HepG2 (cell line): ENCODE measurements around the gene GLYR1. TPM values are rescaled to one million over a fixed set of nuclear protein-coding genes. Genes with fewer than 3 reads are reported as not detected.

Source experiments
- CENPX ChIP-seq: sonication (generic); formaldehyde crosslinking; IDR thresholded peaks from 2 replicates; pipeline ENCODE4 v1.9.0; 2021; ENCODE audit warnings: mild to moderate bottlenecking, missing genetic modification reagents, moderate library complexity
- CHCHD3 ChIP-seq: sonication (generic); formaldehyde crosslinking; IDR thresholded peaks from 2 replicates; pipeline ENCODE4 v1.8.0; 2022; ENCODE audit warnings: mild to moderate bottlenecking, missing genetic modification reagents, moderate library complexity
- FOSL2 ChIP-seq: sonication (generic); formaldehyde crosslinking; IDR thresholded peaks from 2 replicates; pipeline ENCODE4 v1.4.0; 2020; ENCODE audit warnings: missing genetic modification reagents
- FOXO1 ChIP-seq: sonication (generic); formaldehyde crosslinking; IDR thresholded peaks from 2 replicates; pipeline ENCODE4 v1.4.0; 2020; ENCODE audit warnings: missing genetic modification reagents
- GFI1 ChIP-seq: sonication (generic); formaldehyde crosslinking; IDR thresholded peaks from 2 replicates; pipeline ENCODE4 v1.5.0; 2020; ENCODE audit warnings: missing genetic modification reagents, mild to moderate bottlenecking, borderline replicate concordance
- KAT8 ChIP-seq: IDR thresholded peaks from 2 replicates; pipeline ENCODE4 v1.6.1; 2016; ENCODE audit warnings: missing genetic modification reagents, missing compliant biosample characterization
- NCOA5 ChIP-seq: sonication (generic); formaldehyde crosslinking; IDR thresholded peaks from 2 replicates; pipeline ENCODE4 v1.4.0; 2020; ENCODE audit warnings: missing genetic modification reagents
- SMAD3 ChIP-seq: sonication (generic); formaldehyde crosslinking; IDR thresholded peaks from 2 replicates; pipeline ENCODE4 v1.4.0; 2020; ENCODE audit warnings: missing genetic modification reagents
- XBP1 ChIP-seq: sonication (generic); formaldehyde crosslinking; IDR thresholded peaks from 2 replicates; pipeline ENCODE4 v1.5.0; 2020; ENCODE audit warnings: missing genetic modification reagents
- ZFP62 ChIP-seq: sonication (generic); formaldehyde crosslinking; IDR thresholded peaks from 2 replicates; pipeline ENCODE4 v1.4.0; 2020; ENCODE audit warnings: missing genetic modification reagents
- ZIK1 ChIP-seq: sonication (generic); formaldehyde crosslinking; IDR thresholded peaks from 2 replicates; pipeline ENCODE4 v1.5.0; 2020; ENCODE audit warnings: mild to moderate bottlenecking, low read depth, missing genetic modification reagents, borderline replicate concordance
- ZNF101 ChIP-seq: sonication (generic); formaldehyde crosslinking; IDR thresholded peaks from 2 replicates; pipeline ENCODE4 v1.4.0; 2020; ENCODE audit warnings: mild to moderate bottlenecking, low read depth, missing genetic modification reagents, borderline replicate concordance
- ZNF430 ChIP-seq: sonication (generic); formaldehyde crosslinking; IDR thresholded peaks from 2 replicates; pipeline ENCODE4 v1.9.0; 2021; ENCODE audit warnings: mild to moderate bottlenecking, missing genetic modification reagents
- ZNF644 ChIP-seq: IDR thresholded peaks from 2 replicates; pipeline ENCODE4 v1.6.1; 2016; ENCODE audit warnings: low read depth
- ZNF790 ChIP-seq: sonication (generic); formaldehyde crosslinking; IDR thresholded peaks from 2 replicates; pipeline ENCODE4 v1.8.0; 2022; ENCODE audit warnings: missing genetic modification reagents, mild to moderate bottlenecking, borderline replicate concordance
- ZNF891 ChIP-seq: sonication (generic); formaldehyde crosslinking; IDR thresholded peaks from 2 replicates; pipeline ENCODE4 v1.5.0; 2020; ENCODE audit warnings: mild to moderate bottlenecking, missing genetic modification reagents
- polyA plus RNA-seq, 8 experiments: library from polyadenylated mRNA; depleted of rRNA in 3 of 8; stranded (reverse) in 7 of 8; unstranded in 1 of 8; fragments of >200 nt; fragmentation: Illumina TruSeq in 4 of 8; extraction: Trizol in 4 of 8; gene quantifications; 2 replicates each; pipeline versions ENCODE4 v1.2.1 to v1.2.3, GENCODE V29; 2011 to 2016; ENCODE audit warnings: low read depth in 4 of 8, missing spikeins in 1 of 8, mixed read lengths in 1 of 8; ENCODE audit not compliant: insufficient read depth in 1 of 8
- total RNA-seq, 5 experiments: library from RNA; depleted of rRNA; stranded (reverse); fragments of >200 nt; fragmentation: Illumina TruSeq; extraction: Trizol; gene quantifications; 2 replicates each; pipeline ENCODE4 v1.2.3, GENCODE V29; 2016; ENCODE audit warnings: low read depth in 1 of 5
- TF ChIP-seq, protein P1 (sequence below): sonication (generic); formaldehyde crosslinking; IDR thresholded peaks from 2 replicates; pipeline ENCODE4 v1.8.1; 2023; ENCODE audit warnings: mild to moderate bottlenecking, missing genetic modification reagents, borderline replicate concordance
- TF ChIP-seq, protein P2 (sequence below): sonication (generic); formaldehyde crosslinking; IDR thresholded peaks from 2 replicates; pipeline ENCODE4 v1.5.1; 2020; ENCODE audit warnings: missing genetic modification reagents, mild to moderate bottlenecking, borderline replicate concordance
- TF ChIP-seq, protein P3 (sequence below): sonication (generic); formaldehyde crosslinking; IDR thresholded peaks from 2 replicates; pipeline ENCODE4 v1.8.1; 2023; ENCODE audit warnings: missing genetic modification reagents, inconsistent platforms, borderline replicate concordance
- TF ChIP-seq, protein P4 (sequence below): sonication (generic); formaldehyde crosslinking; conservative IDR thresholded peaks from 2 replicates; pipeline ENCODE4 v1.8.0; 2022; ENCODE audit warnings: low read depth, missing genetic modification reagents
- TF ChIP-seq, protein P5 (sequence below): sonication (generic); formaldehyde crosslinking; IDR thresholded peaks from 2 replicates; pipeline ENCODE4 v1.8.0; 2022; ENCODE audit warnings: mild to moderate bottlenecking, missing genetic modification reagents
- TF ChIP-seq, protein P6 (sequence below): sonication (generic); formaldehyde crosslinking; IDR thresholded peaks from 2 replicates; pipeline ENCODE4 v1.4.0; 2020; ENCODE audit warnings: missing genetic modification reagents, borderline replicate concordance

The GLYR1 gene
- total and polyA plus RNA-seq, 2 of the 13 experiments (the other 11 are each of a cell fraction or from before 2014, with no cell fraction given): 28.3 to 48.7 TPM

DNA sequence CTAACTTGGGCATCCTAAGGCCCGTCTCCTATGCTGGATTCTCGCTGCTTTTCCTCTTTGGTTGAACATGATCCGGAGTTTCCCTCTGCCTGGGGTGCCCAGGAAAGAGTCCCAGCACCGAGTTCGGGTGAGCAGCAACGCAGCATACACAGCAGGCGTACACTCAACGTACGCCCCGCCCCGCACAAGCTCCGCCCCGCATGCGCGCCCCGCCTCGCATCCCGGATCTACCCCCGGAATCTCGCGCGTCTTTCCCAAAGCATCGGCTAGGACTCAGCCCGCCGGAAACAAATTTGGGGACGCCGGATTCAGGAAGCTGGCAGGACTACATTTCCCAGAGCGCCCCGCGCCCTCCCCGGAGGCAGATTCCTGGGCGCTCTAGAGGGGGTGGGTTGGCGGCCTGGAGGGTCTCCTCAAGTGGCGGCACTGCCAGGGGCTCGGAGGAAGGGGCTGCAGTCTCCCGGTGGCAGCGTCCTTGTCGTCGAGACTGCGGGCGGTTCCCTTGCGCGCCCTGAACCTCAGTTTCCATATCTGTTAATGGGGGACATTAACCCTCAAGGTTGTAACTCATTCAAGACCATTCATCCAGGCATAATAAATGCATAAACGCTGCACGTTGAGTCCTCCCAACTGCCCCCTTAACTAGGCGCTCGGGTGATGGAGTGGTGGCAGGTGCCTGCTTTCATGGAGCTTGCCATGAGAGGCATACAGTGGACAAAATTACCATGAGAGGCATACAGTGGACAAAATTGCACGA, 78.4 kb downstream of the GLYR1 start (continued):
- TF ChIP-seq XBP1 (no peak), CHCHD3 (CRISPR knock-in tag) (no peak), ZNF644 (CRISPR knock-in tag) (no peak; the same call in 1 of the 2 replicates), ZFP62 (CRISPR knock-in tag) (no peak), SMAD3 (CRISPR knock-in tag) (0 out of 2 replicates have a peak, but pooled peaks have one; percentile 49), KAT8 (CRISPR knock-in tag) (peak; percentile 83; the same call in 1 of the 2 replicates), CENPX (CRISPR knock-in tag) (no peak), ZNF101 (CRISPR knock-in tag) (no peak), ZIK1 (CRISPR knock-in tag) (peak; percentile 42; the same call in 1 of the 2 replicates), NCOA5 (no peak), FOXO1 (CRISPR knock-in tag) (no peak), GFI1 (CRISPR knock-in tag) (no peak), ZNF790 (no peak), ZNF430 (CRISPR knock-in tag) (no peak), FOSL2 (peak; percentile 22; the same call in 1 of the 2 replicates), ZNF891 (peak; percentile 46; the same call in 1 of the 2 replicates)
- TF ChIP-seq, protein P1, sequence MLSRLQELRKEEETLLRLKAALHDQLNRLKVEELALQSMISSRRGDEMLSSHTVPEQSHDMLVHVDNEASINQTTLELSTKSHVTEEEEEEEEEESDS: no peak
- TF ChIP-seq, protein P2, sequence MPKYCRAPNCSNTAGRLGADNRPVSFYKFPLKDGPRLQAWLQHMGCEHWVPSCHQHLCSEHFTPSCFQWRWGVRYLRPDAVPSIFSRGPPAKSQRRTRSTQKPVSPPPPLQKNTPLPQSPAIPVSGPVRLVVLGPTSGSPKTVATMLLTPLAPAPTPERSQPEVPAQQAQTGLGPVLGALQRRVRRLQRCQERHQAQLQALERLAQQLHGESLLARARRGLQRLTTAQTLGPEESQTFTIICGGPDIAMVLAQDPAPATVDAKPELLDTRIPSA: peak; percentile 56; the same call in 1 of the 2 replicates
- TF ChIP-seq, protein P3, sequence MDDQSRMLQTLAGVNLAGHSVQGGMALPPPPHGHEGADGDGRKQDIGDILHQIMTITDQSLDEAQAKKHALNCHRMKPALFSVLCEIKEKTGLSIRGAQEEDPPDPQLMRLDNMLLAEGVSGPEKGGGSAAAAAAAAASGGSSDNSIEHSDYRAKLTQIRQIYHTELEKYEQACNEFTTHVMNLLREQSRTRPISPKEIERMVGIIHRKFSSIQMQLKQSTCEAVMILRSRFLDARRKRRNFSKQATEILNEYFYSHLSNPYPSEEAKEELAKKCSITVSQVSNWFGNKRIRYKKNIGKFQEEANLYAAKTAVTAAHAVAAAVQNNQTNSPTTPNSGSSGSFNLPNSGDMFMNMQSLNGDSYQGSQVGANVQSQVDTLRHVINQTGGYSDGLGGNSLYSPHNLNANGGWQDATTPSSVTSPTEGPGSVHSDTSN (CRISPR knock-in tag): no peak
- TF ChIP-seq, protein P4, sequence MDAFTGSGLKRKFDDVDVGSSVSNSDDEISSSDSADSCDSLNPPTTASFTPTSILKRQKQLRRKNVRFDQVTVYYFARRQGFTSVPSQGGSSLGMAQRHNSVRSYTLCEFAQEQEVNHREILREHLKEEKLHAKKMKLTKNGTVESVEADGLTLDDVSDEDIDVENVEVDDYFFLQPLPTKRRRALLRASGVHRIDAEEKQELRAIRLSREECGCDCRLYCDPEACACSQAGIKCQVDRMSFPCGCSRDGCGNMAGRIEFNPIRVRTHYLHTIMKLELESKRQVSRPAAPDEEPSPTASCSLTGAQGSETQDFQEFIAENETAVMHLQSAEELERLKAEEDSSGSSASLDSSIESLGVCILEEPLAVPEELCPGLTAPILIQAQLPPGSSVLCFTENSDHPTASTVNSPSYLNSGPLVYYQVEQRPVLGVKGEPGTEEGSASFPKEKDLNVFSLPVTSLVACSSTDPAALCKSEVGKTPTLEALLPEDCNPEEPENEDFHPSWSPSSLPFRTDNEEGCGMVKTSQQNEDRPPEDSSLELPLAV (CRISPR knock-in tag): no peak
- TF ChIP-seq, protein P5, sequence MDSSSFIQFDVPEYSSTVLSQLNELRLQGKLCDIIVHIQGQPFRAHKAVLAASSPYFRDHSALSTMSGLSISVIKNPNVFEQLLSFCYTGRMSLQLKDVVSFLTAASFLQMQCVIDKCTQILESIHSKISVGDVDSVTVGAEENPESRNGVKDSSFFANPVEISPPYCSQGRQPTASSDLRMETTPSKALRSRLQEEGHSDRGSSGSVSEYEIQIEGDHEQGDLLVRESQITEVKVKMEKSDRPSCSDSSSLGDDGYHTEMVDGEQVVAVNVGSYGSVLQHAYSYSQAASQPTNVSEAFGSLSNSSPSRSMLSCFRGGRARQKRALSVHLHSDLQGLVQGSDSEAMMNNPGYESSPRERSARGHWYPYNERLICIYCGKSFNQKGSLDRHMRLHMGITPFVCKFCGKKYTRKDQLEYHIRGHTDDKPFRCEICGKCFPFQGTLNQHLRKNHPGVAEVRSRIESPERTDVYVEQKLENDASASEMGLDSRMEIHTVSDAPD (CRISPR knock-in tag): no peak
- TF ChIP-seq, protein P6, sequence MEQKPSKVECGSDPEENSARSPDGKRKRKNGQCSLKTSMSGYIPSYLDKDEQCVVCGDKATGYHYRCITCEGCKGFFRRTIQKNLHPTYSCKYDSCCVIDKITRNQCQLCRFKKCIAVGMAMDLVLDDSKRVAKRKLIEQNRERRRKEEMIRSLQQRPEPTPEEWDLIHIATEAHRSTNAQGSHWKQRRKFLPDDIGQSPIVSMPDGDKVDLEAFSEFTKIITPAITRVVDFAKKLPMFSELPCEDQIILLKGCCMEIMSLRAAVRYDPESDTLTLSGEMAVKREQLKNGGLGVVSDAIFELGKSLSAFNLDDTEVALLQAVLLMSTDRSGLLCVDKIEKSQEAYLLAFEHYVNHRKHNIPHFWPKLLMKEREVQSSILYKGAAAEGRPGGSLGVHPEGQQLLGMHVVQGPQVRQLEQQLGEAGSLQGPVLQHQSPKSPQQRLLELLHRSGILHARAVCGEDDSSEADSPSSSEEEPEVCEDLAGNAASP: no peak
